Gastroesophageal sphincter (tissue), 3 donors: ENCODE measurements around the gene NID2.

ENCODE experiments used
- EP300 ChIP-seq: sonication (generic); formaldehyde crosslinking; IDR thresholded peaks from one replicate; pipeline ENCODE4 v1.6.1; 2017; ENCODE audit warnings: antibody characterized with exemption, mild to moderate bottlenecking
- POLR2A ChIP-seq, 2 donors: fragments of 450-650 bp; IDR thresholded peaks; one replicate each; pipeline ENCODE4 v1.6.1; 2017; ENCODE audit warnings: antibody characterized with exemption in 2 of 2, mild to moderate bottlenecking in 2 of 2, moderate library complexity in 1 of 2
- POLR2AphosphoS5 ChIP-seq: sonication (generic); formaldehyde crosslinking; IDR thresholded peaks from one replicate; pipeline ENCODE4 v1.6.1; 2017; ENCODE audit warnings: antibody characterized with exemption
- TF ChIP-seq, protein P1 (sequence below), 4 experiments: fragments of 200-600 bp in 2 of 4; fragments of 450-650 bp in 2 of 4; sonication (generic) in 1 of 4; IDR thresholded peaks; one replicate each; pipeline ENCODE4 v1.5.1; 2017 to 2019; ENCODE audit warnings: antibody characterized with exemption in 4 of 4, mild to moderate bottlenecking in 2 of 4, moderate library complexity in 2 of 4

- TF ChIP-seq, protein P1, sequence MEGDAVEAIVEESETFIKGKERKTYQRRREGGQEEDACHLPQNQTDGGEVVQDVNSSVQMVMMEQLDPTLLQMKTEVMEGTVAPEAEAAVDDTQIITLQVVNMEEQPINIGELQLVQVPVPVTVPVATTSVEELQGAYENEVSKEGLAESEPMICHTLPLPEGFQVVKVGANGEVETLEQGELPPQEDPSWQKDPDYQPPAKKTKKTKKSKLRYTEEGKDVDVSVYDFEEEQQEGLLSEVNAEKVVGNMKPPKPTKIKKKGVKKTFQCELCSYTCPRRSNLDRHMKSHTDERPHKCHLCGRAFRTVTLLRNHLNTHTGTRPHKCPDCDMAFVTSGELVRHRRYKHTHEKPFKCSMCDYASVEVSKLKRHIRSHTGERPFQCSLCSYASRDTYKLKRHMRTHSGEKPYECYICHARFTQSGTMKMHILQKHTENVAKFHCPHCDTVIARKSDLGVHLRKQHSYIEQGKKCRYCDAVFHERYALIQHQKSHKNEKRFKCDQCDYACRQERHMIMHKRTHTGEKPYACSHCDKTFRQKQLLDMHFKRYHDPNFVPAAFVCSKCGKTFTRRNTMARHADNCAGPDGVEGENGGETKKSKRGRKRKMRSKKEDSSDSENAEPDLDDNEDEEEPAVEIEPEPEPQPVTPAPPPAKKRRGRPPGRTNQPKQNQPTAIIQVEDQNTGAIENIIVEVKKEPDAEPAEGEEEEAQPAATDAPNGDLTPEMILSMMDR (IDR thresholded peaks at IDR 0.05): no peak
- TF ChIP-seq POLR2AphosphoS5 (no peak), EP300 (no peak), POLR2A (IDR thresholded peaks at IDR 0.05) (no peak)
These were observed 26.5 kb upstream of the NID2 start for GRCh38 chr14:52095336-52095735.
